SK-N-SH (cell line): Measurements from ENCODE around the gene IKBKE. TPM values are rescaled to one million over a fixed set of nuclear protein-coding genes. Genes with fewer than 3 reads are reported as not detected.

Experiments
- CTCF ChIA-PET: fragments of 300-600, 350-600 bp; formaldehyde crosslinking; extraction: SDS; loops from one replicate; lab custom pipeline; 2021; lab: Yijun Ruan, JAX
- POLR2A ChIA-PET: fragments of 350-600 bp; sonication (Branson Sonifier 250); formaldehyde crosslinking; extraction: SDS; loops from one replicate; lab custom pipeline; 2020; ENCODE audit warnings: antibody characterized with exemption, inconsistent platforms; lab: Yijun Ruan, JAX
- DNase-seq: peaks from one replicate; pipeline ENCODE4 v3.0.0; 2012
- H2AFZ ChIP-seq: fragments of 200-600 bp; sonication (generic); 2 replicates; pipeline ENCODE4 v1.8.1; 2016; ENCODE audit warnings: antibody characterized with exemption, mild to moderate bottlenecking, low read depth
- H3F3A ChIP-seq: fragments of 200-600 bp; sonication (generic); replicated peaks from 2 replicates; pipeline ENCODE3; 2016; ENCODE audit warnings: antibody characterized with exemption, mild to moderate bottlenecking; ENCODE audit not compliant: insufficient read depth
- H3K27ac ChIP-seq, 2 experiments: fragments of 200-500 bp in 1 of 2; fragments of 200-600 bp in 1 of 2; sonication (Bioruptor generic) in 1 of 2; sonication (generic), shearing (Covaris generic) in 1 of 2; 2 replicates each; pipeline versions ENCODE4 v1.5.1 to v1.6.1; 2014 to 2016; ENCODE audit warnings: low read depth in 2 of 2, inconsistent platforms in 1 of 2, low read length in 1 of 2, mild to moderate bottlenecking in 1 of 2, mixed read lengths in 1 of 2
- H3K27me3 ChIP-seq: fragments of 200-600 bp; sonication (generic), shearing (Covaris generic); 2 replicates; pipeline ENCODE4 v1.6.1; 2016; ENCODE audit warnings: mixed run types; ENCODE audit not compliant: insufficient read depth
- H3K36me3 ChIP-seq, 2 experiments: fragments of 200-500 bp in 1 of 2; fragments of 200-600 bp in 1 of 2; sonication (Bioruptor generic) in 1 of 2; sonication (generic) in 1 of 2; replicated peaks in 1 of 2; 2 replicates each; pipeline versions ENCODE3 to v1.5.1; 2014 to 2016; ENCODE audit warnings: low read length in 1 of 2, mild to moderate bottlenecking in 1 of 2; ENCODE audit not compliant: insufficient read depth in 2 of 2, control insufficient read depth in 1 of 2
- H3K4me1 ChIP-seq, 2 experiments: fragments of 200-500 bp in 1 of 2; fragments of 200-600 bp in 1 of 2; sonication (Bioruptor generic) in 1 of 2; sonication (generic), shearing (Covaris generic) in 1 of 2; 2 replicates each; pipeline versions ENCODE4 v1.5.1 to v1.6.1; 2014 to 2016; ENCODE audit warnings: low read depth in 1 of 2, low read length in 1 of 2, mixed run types in 1 of 2; ENCODE audit not compliant: insufficient read depth in 2 of 2, control insufficient read depth in 1 of 2
- H3K4me2 ChIP-seq: fragments of 200-600 bp; sonication (generic), shearing (Covaris generic); 2 replicates; pipeline ENCODE4 v1.6.1; 2017; ENCODE audit warnings: mixed run types
- H3K4me3 ChIP-seq, 2 experiments: fragments of 200-500 bp in 1 of 2; fragments of 200-600 bp in 1 of 2; sonication (Bioruptor generic) in 1 of 2; sonication (generic), shearing (Covaris generic) in 1 of 2; 2 replicates each; pipeline versions ENCODE4 v1.5.1 to v1.8.1; 2014 to 2016; ENCODE audit warnings: low read depth in 2 of 2, inconsistent platforms in 1 of 2, low read length in 1 of 2, mild to moderate bottlenecking in 1 of 2, mixed read lengths in 1 of 2, moderate library complexity in 1 of 2
- H3K79me2 ChIP-seq: fragments of 200-600 bp; sonication (generic); 2 replicates; pipeline ENCODE4 v1.8.1; 2017; ENCODE audit warnings: mild to moderate bottlenecking; ENCODE audit not compliant: insufficient read depth
- H3K9ac ChIP-seq: fragments of 200-600 bp; sonication (generic); 2 replicates; pipeline ENCODE4 v1.6.1; 2017; ENCODE audit warnings: mixed run types
- H3K9me2 ChIP-seq: fragments of 200-600 bp; sonication (generic); 2 replicates; pipeline ENCODE4 v1.6.1; 2017; ENCODE audit warnings: mixed run types
- H3K9me3 ChIP-seq: fragments of 200-600 bp; sonication (generic); 2 replicates; pipeline ENCODE4 v1.6.1; 2017; ENCODE audit warnings: mixed run types, mild to moderate bottlenecking, moderate library complexity
- H4K20me1 ChIP-seq: fragments of 200-600 bp; sonication (generic); 2 replicates; pipeline ENCODE4 v1.6.1; 2017; ENCODE audit warnings: mild to moderate bottlenecking, mixed run types; ENCODE audit not compliant: insufficient read depth
- ELF1 ChIP-seq: IDR thresholded peaks from 2 replicates; pipeline ENCODE4 v1.4.0; 2012
- EZH2phosphoT487 ChIP-seq: fragments of 200-600 bp; sonication (generic); IDR thresholded peaks from 2 replicates; pipeline ENCODE4 v1.6.1; 2017; ENCODE audit warnings: low read depth, mixed run types, mild to moderate bottlenecking, antibody characterized with exemption, moderate library complexity, borderline replicate concordance
- POLR2AphosphoS5 ChIP-seq: IDR thresholded peaks from 2 replicates; pipeline ENCODE4 v1.6.1; 2012; ENCODE audit warnings: low read depth, low read length
- RCOR1 ChIP-seq: fragments of 150-350 bp; IDR thresholded peaks from 2 replicates; pipeline ENCODE4 v1.6.1; 2017; ENCODE audit warnings: antibody characterized with exemption, low read length
- REST ChIP-seq: IDR thresholded peaks from 2 replicates; pipeline ENCODE4 v1.6.1; 2012; ENCODE audit warnings: mild to moderate bottlenecking, low read depth, low read length, moderate library complexity
- YY1 ChIP-seq: IDR thresholded peaks from 2 replicates; pipeline ENCODE4 v1.4.0; 2012; ENCODE audit warnings: low read depth, mild to moderate bottlenecking
- WGBS: methylation state at CpG from one replicate; pipeline ENCODE4 v1.1.6; 2017; ENCODE audit warnings: low lambda C conversion rate; 5-methylcytosine and 5-hydroxymethylcytosine counted together
- polyA plus RNA-seq, 3 experiments: library from polyadenylated mRNA; depleted of rRNA; stranded (reverse); fragments of >200 nt; gene quantifications; 2 replicates each; pipeline ENCODE4 v1.2.3, GENCODE V29; 2012
- TF ChIP-seq, protein P1 (sequence below): IDR thresholded peaks from 2 replicates; pipeline ENCODE4 v1.4.0; 2012; ENCODE audit warnings: low read depth, borderline replicate concordance

Gene IKBKE
- polyA plus RNA-seq, 1 of the 3 experiments (the other 2 are of a cell fraction) = 14.5 TPM

GRCh38 chr1:206476058-206476457, 5.8 kb downstream of the IKBKE start:
- no peaks in the 10 kb centered on the region for H3K9me3 ChIP-seq
- peaks cover 4 to 16% of the 10 kb centered on the region in 2 experiments for H3K36me3 ChIP-seq
- H3K9me2 ChIP-seq = no peaks in the 10 kb centered on the region
- H3F3A ChIP-seq = peaks cover 3% of the 10 kb centered on the region
- H3K27ac ChIP-seq = no peak overlapping the region
- H3K79me2 ChIP-seq = peaks cover 6% of the 10 kb centered on the region; the same call in 1 of the 2 replicates
- H3K4me1 ChIP-seq = peaks cover 16 to 21% of the 10 kb centered on the region in 2 experiments; a peak in 3 of 4 replicates
- TF ChIP-seq, protein P1, sequence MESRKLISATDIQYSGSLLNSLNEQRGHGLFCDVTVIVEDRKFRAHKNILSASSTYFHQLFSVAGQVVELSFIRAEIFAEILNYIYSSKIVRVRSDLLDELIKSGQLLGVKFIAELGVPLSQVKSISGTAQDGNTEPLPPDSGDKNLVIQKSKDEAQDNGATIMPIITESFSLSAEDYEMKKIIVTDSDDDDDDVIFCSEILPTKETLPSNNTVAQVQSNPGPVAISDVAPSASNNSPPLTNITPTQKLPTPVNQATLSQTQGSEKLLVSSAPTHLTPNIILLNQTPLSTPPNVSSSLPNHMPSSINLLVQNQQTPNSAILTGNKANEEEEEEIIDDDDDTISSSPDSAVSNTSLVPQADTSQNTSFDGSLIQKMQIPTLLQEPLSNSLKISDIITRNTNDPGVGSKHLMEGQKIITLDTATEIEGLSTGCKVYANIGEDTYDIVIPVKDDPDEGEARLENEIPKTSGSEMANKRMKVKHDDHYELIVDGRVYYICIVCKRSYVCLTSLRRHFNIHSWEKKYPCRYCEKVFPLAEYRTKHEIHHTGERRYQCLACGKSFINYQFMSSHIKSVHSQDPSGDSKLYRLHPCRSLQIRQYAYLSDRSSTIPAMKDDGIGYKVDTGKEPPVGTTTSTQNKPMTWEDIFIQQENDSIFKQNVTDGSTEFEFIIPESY = no peak
- TF ChIP-seq RCOR1 (no peak), EZH2phosphoT487 (no peak), ELF1 (no peak)
- ChIA-PET POLR2A (no interaction called here), CTCF (interaction anchor here (1.4 to 5.9 kb wide), 3 partner anchors 16 to 109 kb away, joined by 3 to 92 read pairs (median 85); no protein-coding TSS in a partner anchor)
- H3K4me3 ChIP-seq = no peak overlapping the region
- DNase-seq = no peak
- 82% methylated on average over 15 of the region's 17 CpGs for WGBS
- no peaks in the 10 kb centered on the region for H4K20me1 ChIP-seq
- H2AFZ ChIP-seq = no peak overlapping the region
- H3K9ac ChIP-seq = no peak overlapping the region
- H3K27me3 ChIP-seq = no peaks in the 10 kb centered on the region
- no peak overlapping the region for H3K4me2 ChIP-seq

- no peak for DNase-seq
- H3K79me2 ChIP-seq = peaks cover 2% of the 10 kb centered on the region; the same call in 1 of the 2 replicates
Observed at GRCh38 chr1:206476591-206476990, 6.3 kb downstream of the IKBKE start.

More at GRCh38 chr1:206476591-206476990, 6.3 kb downstream of the IKBKE start:
- Histone ChIP-seq H3K9me3 (no peaks in the 10 kb centered on the region), H3F3A (peaks cover 3% of the 10 kb centered on the region), H3K4me2 (no peak overlapping the region), H3K36me3 (peaks cover 4 to 16% of the 10 kb centered on the region in 2 experiments), H3K9ac (no peak overlapping the region), H4K20me1 (no peaks in the 10 kb centered on the region), H3K4me1 (peaks cover 12 to 21% of the 10 kb centered on the region in 2 experiments; a peak in 3 of 4 replicates), H3K4me3 (no peak overlapping the region), H2AFZ (no peak overlapping the region), H3K9me2 (no peaks in the 10 kb centered on the region), H3K27me3 (no peaks in the 10 kb centered on the region), H3K27ac (no peak overlapping the region)
- POLR2A ChIA-PET = no interaction called here
- CTCF ChIA-PET = interaction anchor here (1.0 to 6.7 kb wide), 5 partner anchors 14 to 136 kb away, joined by 3 to 103 read pairs (median 85); partner anchors contain the start of gene EIF2D
- WGBS = 97% methylated on average over 9 of the region's 14 CpGs
- TF ChIP-seq POLR2AphosphoS5 (no peak), YY1 (no peak), REST (no peak)
- TF ChIP-seq, protein P1 = no peak
